HG02588 (cell line): ENCODE results near the gene TACC2.

ENCODE experiments used
- ATAC-seq: cut with Tn5 transposase; IDR thresholded peaks from one replicate; pipeline ENCODE4 v1.9.1; 2021; ENCODE audit warnings: mild to moderate bottlenecking, moderate library complexity; ENCODE audit not compliant: unreplicated experiment

The TACC2 gene

GRCh38 chr10:122245897-122246296 lies 256.9 kb downstream of the TACC2 start:
- no peak for ATAC-seq

- ATAC-seq = no peak
These were observed 258.0 kb downstream of the TACC2 start for GRCh38 chr10:122246830-122247520.

GRCh38 chr10:122248356-122249302 lies 259.7 kb downstream of the TACC2 start:
- ATAC-seq = no peak

GRCh38 chr10:122249303-122249850 lies 260.4 kb downstream of the TACC2 start:
- no peak for ATAC-seq

GRCh38 chr10:122249991-122250750 lies 261.2 kb downstream of the TACC2 start:
- no peak for ATAC-seq

GRCh38 chr10:122251459-122252255 lies 262.7 kb downstream of the TACC2 start:
- ATAC-seq = no peak

GRCh38 chr10:122252805-122253204 lies 263.8 kb downstream of the TACC2 start:
- ATAC-seq = no peak

GRCh38 chr10:122253605-122254004 lies 264.6 kb downstream of the TACC2 start:
- no peak for ATAC-seq

GRCh38 chr10:122254831-122255230 lies 265.9 kb downstream of the TACC2 start:
- ATAC-seq = no peak

- no peak for ATAC-seq
These were observed 266.7 kb downstream of the TACC2 start for GRCh38 chr10:122255509-122256301.

GRCh38 chr10:122257041-122257440 lies 268.1 kb downstream of the TACC2 start:
- no peak for ATAC-seq

GRCh38 chr10:122258136-122259074 lies 269.4 kb downstream of the TACC2 start:
- ATAC-seq = no peak

GRCh38 chr10:122259075-122259466 lies 270.1 kb downstream of the TACC2 start:
- no peak for ATAC-seq

GRCh38 chr10:122261584-122261983 lies 272.6 kb downstream of the TACC2 start:
- ATAC-seq = no peak

- ATAC-seq = no peak
These were observed 275.0 kb downstream of the TACC2 start for GRCh38 chr10:122263971-122264370.

GRCh38 chr10:122264436-122264835 lies 275.5 kb downstream of the TACC2 start:
- no peak for ATAC-seq

- no peak for ATAC-seq
These were observed 276.0 kb downstream of the TACC2 start for GRCh38 chr10:122264931-122265330.

GRCh38 chr10:122265896-122266295 lies 276.9 kb downstream of the TACC2 start:
- no peak for ATAC-seq
